H1 (cell line): ENCODE measurements around the gene IL6R. TPM values are rescaled to one million over a fixed set of nuclear protein-coding genes. Genes with fewer than 3 reads are reported as not detected.

Source experiments
- CTCF ChIA-PET: fragments of 300-600 bp; sonication (Branson Sonifier 250); formaldehyde crosslinking; loops from one replicate; lab custom pipeline; 2021; ENCODE audit not compliant: partially characterized antibody; lab: Charles Lee
- POLR2A ChIA-PET: fragments of 300-600 bp; sonication (Branson Sonifier 250); formaldehyde crosslinking; loops from one replicate; lab custom pipeline; 2021; ENCODE audit warnings: inconsistent platforms; ENCODE audit not compliant: partially characterized antibody; lab: Charles Lee
- DNase-seq, 2 experiments: peaks; one replicate each; pipeline versions ENCODE4 v3.0.0 to v3.0.0-alpha.2; 2010 to 2022; ENCODE audit warnings: low spot score in 2 of 2, low read depth in 1 of 2, mixed read lengths in 1 of 2
- FAIRE-seq: peaks from 2 replicates; lab custom pipeline; 2011; peaks lifted over from hg19 to GRCh38; lab: Jason Lieb, UNC
- H2AFZ ChIP-seq: 2 replicates; pipeline ENCODE4 v1.8.1; 2012; ENCODE audit warnings: low read length, inconsistent platforms
- H2AK5ac ChIP-seq: 2 replicates; pipeline ENCODE4 v1.6.1; 2013; ENCODE audit warnings: low read depth, low read length
- H2BK120ac ChIP-seq: replicated peaks from 2 replicates; pipeline ENCODE3; 2013; ENCODE audit warnings: low read depth, low read length, inconsistent platforms
- H2BK12ac ChIP-seq: 2 replicates; pipeline ENCODE4 v1.6.1; 2013; ENCODE audit warnings: low read depth, low read length
- H2BK15ac ChIP-seq: 2 replicates; pipeline ENCODE4 v1.6.1; 2013; ENCODE audit warnings: low read length
- H2BK20ac ChIP-seq: 2 replicates; pipeline ENCODE4 v1.6.1; 2013; ENCODE audit warnings: low read length
- H2BK5ac ChIP-seq: 2 replicates; pipeline ENCODE4 v1.6.1; 2013; ENCODE audit warnings: low read depth, low read length
- H3K14ac ChIP-seq: 2 replicates; pipeline ENCODE4 v1.6.1; 2013; ENCODE audit warnings: inconsistent platforms; ENCODE audit not compliant: insufficient read length
- H3K18ac ChIP-seq: 2 replicates; pipeline ENCODE4 v1.6.1; 2013; ENCODE audit warnings: low read length; ENCODE audit errors: extremely low read depth
- H3K23ac ChIP-seq: 2 replicates; pipeline ENCODE4 v1.6.1; 2013; ENCODE audit warnings: inconsistent platforms; ENCODE audit not compliant: insufficient read length
- H3K23me2 ChIP-seq: 2 replicates; pipeline ENCODE4 v1.6.1; 2013; ENCODE audit warnings: low read depth, low read length
- H3K27ac ChIP-seq: 2 replicates; pipeline ENCODE4 v1.6.1; 2011; ENCODE audit warnings: low read depth, low read length, inconsistent platforms
- H3K27me3 ChIP-seq, 4 experiments: replicated peaks in 1 of 4; 1 replicate in 1 of 4; 2 replicates in 3 of 4; pipeline versions ENCODE4 v1.6.1 to v1.8.1; 2011 to 2013; ENCODE audit warnings: low read length in 3 of 4, mild to moderate bottlenecking in 3 of 4, inconsistent platforms in 2 of 4, mixed read lengths in 2 of 4, moderate library complexity in 1 of 4; ENCODE audit not compliant: control insufficient read depth in 3 of 4, insufficient read depth in 3 of 4; ENCODE audit errors: extremely low read depth in 1 of 4
- H3K36me3 ChIP-seq, 4 experiments: 2 replicates each; pipeline versions ENCODE4 v1.6.1 to v1.8.1; 2011 to 2013; ENCODE audit warnings: mild to moderate bottlenecking in 4 of 4, low read length in 3 of 4, moderate library complexity in 2 of 4, control low read depth in 1 of 4, inconsistent platforms in 1 of 4; ENCODE audit not compliant: insufficient read depth in 4 of 4, control insufficient read depth in 2 of 4
- H3K4ac ChIP-seq: replicated peaks from 2 replicates; pipeline ENCODE3; 2013; ENCODE audit warnings: low read length, low read depth, mixed read lengths, inconsistent platforms; ENCODE audit not compliant: insufficient read length
- H3K4me1 ChIP-seq, 4 experiments: replicated peaks in 1 of 4; 1 replicate in 1 of 4; 2 replicates in 3 of 4; pipeline versions ENCODE4 v1.6.1 to v1.8.1; 2011 to 2013; ENCODE audit warnings: low read length in 3 of 4, inconsistent platforms in 2 of 4, mixed read lengths in 1 of 4; ENCODE audit not compliant: insufficient read depth in 4 of 4, control insufficient read depth in 3 of 4
- H3K4me2 ChIP-seq, 2 experiments: 2 replicates each; pipeline versions ENCODE4 v1.6.1 to v1.8.1; 2011 to 2013; ENCODE audit warnings: low read depth in 2 of 2, low read length in 2 of 2, control low read depth in 1 of 2, inconsistent platforms in 1 of 2, mild to moderate bottlenecking in 1 of 2; ENCODE audit not compliant: insufficient read depth in 1 of 2
- H3K4me3 ChIP-seq, 4 experiments: fragments of 200-600, 300-600 bp in 1 of 4; sonication (generic), shearing (Covaris generic), sonication (Bioruptor Twin) in 1 of 4; 2 replicates each; pipeline versions ENCODE4 v1.5.1 to v1.8.1; 2011 to 2016; ENCODE audit warnings: low read length in 4 of 4, low read depth in 3 of 4, control low read depth in 2 of 4, inconsistent platforms in 2 of 4, mild to moderate bottlenecking in 2 of 4, mixed read lengths in 1 of 4, moderate library complexity in 1 of 4; ENCODE audit not compliant: insufficient read depth in 2 of 4; ENCODE audit errors: extremely low read depth in 1 of 4
- H3K56ac ChIP-seq: replicated peaks from 2 replicates; pipeline ENCODE3; 2013; ENCODE audit warnings: low read depth, mild to moderate bottlenecking, mixed read lengths, low read length, inconsistent platforms; ENCODE audit not compliant: insufficient read length
- H3K79me1 ChIP-seq: 2 replicates; pipeline ENCODE4 v1.6.1; 2013; ENCODE audit warnings: low read depth, low read length, control low read depth
- H3K79me2 ChIP-seq, 2 experiments: 2 replicates each; pipeline versions ENCODE4 v1.6.1 to v1.8.1; 2012 to 2013; ENCODE audit warnings: low read length in 2 of 2, mild to moderate bottlenecking in 2 of 2, inconsistent platforms in 1 of 2; ENCODE audit not compliant: insufficient read depth in 2 of 2, control insufficient read depth in 1 of 2
- H3K9ac ChIP-seq, 4 experiments: replicated peaks in 1 of 4; 1 replicate in 1 of 4; 2 replicates in 3 of 4; pipeline versions ENCODE4 v1.6.1 to v1.8.1; 2011 to 2013; ENCODE audit warnings: low read depth in 3 of 4, low read length in 3 of 4, control low read depth in 2 of 4, mild to moderate bottlenecking in 2 of 4, moderate library complexity in 2 of 4, inconsistent platforms in 1 of 4; ENCODE audit errors: extremely low read depth in 1 of 4
- H3K9me3 ChIP-seq, 2 experiments: 2 replicates each; pipeline versions ENCODE4 v1.6.1 to v1.8.1; 2012 to 2013; ENCODE audit warnings: mild to moderate bottlenecking in 2 of 2, moderate library complexity in 2 of 2, control low read depth in 1 of 2, inconsistent platforms in 1 of 2, low read depth in 1 of 2, low read length in 1 of 2, mixed read lengths in 1 of 2; ENCODE audit not compliant: insufficient read depth in 2 of 2
- H4K20me1 ChIP-seq, 2 experiments: replicated peaks in 1 of 2; 2 replicates each; pipeline versions ENCODE3 to v1.8.1; 2011 to 2013; ENCODE audit warnings: inconsistent platforms in 2 of 2, low read length in 2 of 2, mild to moderate bottlenecking in 1 of 2; ENCODE audit not compliant: insufficient read depth in 2 of 2, control insufficient read depth in 1 of 2
- H4K5ac ChIP-seq: 2 replicates; pipeline ENCODE4 v1.6.1; 2013; ENCODE audit warnings: low read length, low read depth, mixed read lengths, inconsistent platforms; ENCODE audit not compliant: insufficient read length
- H4K8ac ChIP-seq: 2 replicates; pipeline ENCODE4 v1.8.0; 2013; ENCODE audit warnings: mild to moderate bottlenecking, moderate library complexity, low read length, inconsistent platforms; ENCODE audit not compliant: insufficient read depth; ENCODE audit errors: extremely low read depth
- H4K91ac ChIP-seq: replicated peaks from 2 replicates; pipeline ENCODE3; 2013; ENCODE audit warnings: low read length, mixed read lengths, inconsistent platforms; ENCODE audit not compliant: insufficient read length
- CBX8 ChIP-seq: fragments of 300-800, 300-1000 bp; sonication (generic); IDR thresholded peaks from 2 replicates; pipeline ENCODE4 v1.7.1; 2016; ENCODE audit warnings: low read depth, low read length, borderline replicate concordance
- WGBS, 2 experiments: shearing (Covaris generic) in 1 of 2; methylation state at CpG; one replicate each; pipeline versions ENCODE4 v1.1.6 to v1.1.7; 2013 to 2015; ENCODE audit warnings: low lambda C conversion rate in 2 of 2, mixed read lengths in 2 of 2, inconsistent platforms in 1 of 2, low coverage in 1 of 2, missing lambda C conversion rate in 1 of 2; ENCODE audit not compliant: insufficient replicate concordance in 2 of 2, insufficient coverage in 1 of 2, insufficient read length in 1 of 2; ENCODE audit errors: extremely low coverage in 1 of 2, missing lambda C conversion rate in 1 of 2; 5-methylcytosine and 5-hydroxymethylcytosine counted together
- polyA plus RNA-seq, 7 experiments: library from polyadenylated mRNA; depleted of rRNA in 3 of 7; stranded (reverse) in 5 of 7; unstranded in 2 of 7; fragments of >200 nt in 5 of 7; fragments of 200-250 nt in 2 of 7; gene quantifications; 1 replicate in 5 of 7; 2 replicates in 1 of 7; 4 replicates in 1 of 7; pipeline versions ENCODE4 v1.2.1 to v1.2.3, GENCODE V29; 2011 to 2013; ENCODE audit warnings: missing spikeins in 2 of 7, mixed read lengths in 2 of 7
- total RNA-seq: library from RNA; stranded (reverse); fragmentation: NEBNext Ultra II Directional; extraction: Animal tissue kit (Norgen Biotek cat#: 25700); gene quantifications from 2 replicates; pipeline ENCODE4 v1.2.1, GENCODE V29; 2021

The IL6R gene
- total and polyA plus RNA-seq, 2 of the 8 experiments (the other 6 are each of a cell fraction or from before 2014, with no cell fraction given): 2.3 to 3.0 TPM

DNA sequence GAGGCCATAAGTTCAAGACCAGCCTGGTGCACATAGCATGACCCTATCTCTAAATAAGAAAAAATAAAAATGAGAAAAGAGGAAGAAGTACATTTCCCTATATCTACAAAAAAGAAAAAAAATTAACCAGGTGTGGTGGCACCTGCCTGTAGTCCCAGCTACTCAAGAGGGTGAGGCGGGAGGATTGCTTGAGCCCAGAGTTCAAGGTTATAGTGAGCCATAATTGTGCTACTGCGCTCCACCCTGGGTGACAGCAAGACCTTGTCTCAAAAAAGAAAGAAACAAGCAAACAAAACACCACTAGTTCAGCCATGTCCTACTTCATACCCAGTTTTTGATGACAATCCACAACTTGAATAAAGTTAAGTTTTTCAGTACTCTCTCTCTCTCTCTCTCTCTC is 66.2 kb downstream of the IL6R start:
- no peaks in the 10 kb centered on the region for H3K36me3 ChIP-seq
- no peak overlapping the region for H2AK5ac ChIP-seq
- no peak overlapping the region for H4K5ac ChIP-seq
- H2AFZ ChIP-seq: no peak overlapping the region
- no peak overlapping the region for H2BK20ac ChIP-seq
- CTCF ChIA-PET: interaction anchor here (0.6 to 1.4 kb wide), 3 partner anchors 29 to 79 kb away, joined by 3 read pairs; no protein-coding TSS in a partner anchor
- no peak overlapping the region for H3K14ac ChIP-seq
- H2BK5ac ChIP-seq: no peak overlapping the region
- 94% methylated on average over 2 of the region's 2 CpGs; no CpG with 5 or more reads in 1 of the 2 experiments for WGBS, 2 experiments
- H4K91ac ChIP-seq: no peak overlapping the region
- H3K4me3 ChIP-seq: no peak overlapping the region
- no peak overlapping the region for H3K27ac ChIP-seq
- H4K8ac ChIP-seq: no peak overlapping the region
- POLR2A ChIA-PET: no interaction called here
- H3K79me1 ChIP-seq: no peaks in the 10 kb centered on the region
- H3K4me2 ChIP-seq: no peak overlapping the region
- H2BK120ac ChIP-seq: no peak overlapping the region
- FAIRE-seq (no peak), DNase-seq (no peak)
- H3K4me1 ChIP-seq: no peaks in the 10 kb centered on the region
- no peak overlapping the region for H3K18ac ChIP-seq
- H3K4ac ChIP-seq: no peak overlapping the region
- H2BK15ac ChIP-seq: no peak overlapping the region
- H3K79me2 ChIP-seq: no peaks in the 10 kb centered on the region
- no peaks in the 10 kb centered on the region for H3K9me3 ChIP-seq
- no peak overlapping the region for H3K9ac ChIP-seq
- no peak overlapping the region for H3K23ac ChIP-seq
- no peak overlapping the region for H3K56ac ChIP-seq
- H3K27me3 ChIP-seq: no peaks in the 10 kb centered on the region
- H2BK12ac ChIP-seq: no peak overlapping the region
- no peaks in the 10 kb centered on the region for H4K20me1 ChIP-seq
- no peaks in the 10 kb centered on the region for H3K23me2 ChIP-seq
- TF ChIP-seq CBX8: no peak
